OCI-LY3 (cell line): Measurements from ENCODE around the gene MYPN.
A peak's percentile ranks its signal among the peaks of the same experiment; 100 is the strongest.

ENCODE experiments used
- H2AFZ ChIP-seq: fragments of 200-600, 300-600 bp; shearing (Covaris generic); 2 replicates; pipeline ENCODE4 v1.6.0; 2014; ENCODE audit warnings: antibody characterized with exemption, low read depth, low read length
- H3K27ac ChIP-seq: fragments of 200-600, 300-600 bp; sonication (generic); 2 replicates; pipeline ENCODE4 v1.5.1; 2014; ENCODE audit warnings: mild to moderate bottlenecking, low read length, moderate library complexity, mixed read lengths
- H3K27me3 ChIP-seq: fragments of 200-600, 300-600 bp; sonication (generic); 2 replicates; pipeline ENCODE4 v1.6.1; 2014; ENCODE audit warnings: low read depth, low read length, mixed read lengths
- H3K36me3 ChIP-seq: fragments of 200-600, 300-600 bp; sonication (generic); replicated peaks from 2 replicates; pipeline ENCODE3; 2014; ENCODE audit warnings: low read depth, low read length, mixed read lengths
- H3K4me1 ChIP-seq: fragments of 300-600, 200-600 bp; sonication (generic); 2 replicates; pipeline ENCODE4 v1.6.1; 2014; ENCODE audit warnings: low read length, mixed read lengths
- H3K4me2 ChIP-seq: fragments of 200-600, 300-600 bp; sonication (generic); 2 replicates; pipeline ENCODE4 v1.6.1; 2014; ENCODE audit warnings: low read length, mixed read lengths
- H3K4me3 ChIP-seq: fragments of 300-600, 200-600 bp; sonication (generic); 2 replicates; pipeline ENCODE4 v1.5.1; 2014; ENCODE audit warnings: antibody characterized with exemption, mild to moderate bottlenecking, low read length, moderate library complexity
- H3K79me2 ChIP-seq: fragments of 300-600, 200-600 bp; shearing (Covaris generic); 2 replicates; pipeline ENCODE4 v1.6.1; 2014; ENCODE audit warnings: mild to moderate bottlenecking, low read length, mixed read lengths
- H3K9ac ChIP-seq: fragments of 300-600, 200-600 bp; shearing (Covaris generic); 2 replicates; pipeline ENCODE4 v1.6.0; 2014; ENCODE audit warnings: mild to moderate bottlenecking, low read length, moderate library complexity
- H3K9me3 ChIP-seq: fragments of 200-600, 300-600 bp; shearing (Covaris generic); 2 replicates; pipeline ENCODE4 v1.6.1; 2014; ENCODE audit warnings: low read length, mixed read lengths; ENCODE audit not compliant: insufficient read depth
- H4K20me1 ChIP-seq: fragments of 200-600, 300-600 bp; sonication (generic); 2 replicates; pipeline ENCODE4 v1.6.1; 2016; ENCODE audit warnings: low read length, mixed read lengths; ENCODE audit not compliant: insufficient read depth
- EZH2phosphoT487 ChIP-seq: fragments of 200-600 bp; shearing (Covaris generic); IDR thresholded peaks from 2 replicates; pipeline ENCODE4 v1.6.1; 2018; ENCODE audit warnings: antibody characterized with exemption, mixed run types, low read depth
- TF ChIP-seq, protein P1 (sequence below): fragments of 200-600, 300-600 bp; sonication (generic); IDR thresholded peaks from 2 replicates; pipeline ENCODE4 v1.5.1; 2014; ENCODE audit warnings: antibody characterized with exemption, low read length, low read depth

The MYPN gene

DNA sequence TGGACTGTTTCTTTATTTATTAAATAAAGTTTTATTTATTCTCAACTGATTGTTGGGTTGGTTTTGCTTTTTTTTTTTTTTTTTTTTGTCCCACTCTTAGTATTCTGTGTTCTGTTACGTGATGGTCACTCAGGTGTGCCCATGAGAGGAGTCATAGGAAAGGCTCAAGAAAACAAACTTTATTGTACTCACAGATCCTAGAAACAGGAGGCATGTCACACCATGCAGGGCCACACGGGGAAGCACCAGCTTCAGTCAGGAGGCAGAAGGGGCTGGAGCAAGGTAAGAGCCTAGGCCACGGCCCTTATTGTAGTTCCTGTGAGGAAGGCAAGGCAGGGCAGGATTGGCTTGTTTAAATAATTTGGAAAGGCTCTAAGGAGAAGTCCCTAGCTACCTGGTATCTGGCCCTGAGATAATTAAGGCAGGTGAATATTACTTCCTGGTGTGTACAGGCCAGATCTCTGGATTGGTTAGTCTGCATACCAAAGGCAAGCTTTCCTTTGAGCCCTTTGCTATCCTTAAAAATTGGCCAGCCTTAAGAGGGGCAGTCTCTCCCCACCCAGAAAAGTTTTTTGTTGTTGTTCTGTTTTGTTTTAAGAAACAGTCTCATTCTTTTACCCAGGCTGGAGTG is 114.4 kb downstream of the MYPN start:
- TF ChIP-seq EZH2phosphoT487, result no peak
- TF ChIP-seq, protein P1, sequence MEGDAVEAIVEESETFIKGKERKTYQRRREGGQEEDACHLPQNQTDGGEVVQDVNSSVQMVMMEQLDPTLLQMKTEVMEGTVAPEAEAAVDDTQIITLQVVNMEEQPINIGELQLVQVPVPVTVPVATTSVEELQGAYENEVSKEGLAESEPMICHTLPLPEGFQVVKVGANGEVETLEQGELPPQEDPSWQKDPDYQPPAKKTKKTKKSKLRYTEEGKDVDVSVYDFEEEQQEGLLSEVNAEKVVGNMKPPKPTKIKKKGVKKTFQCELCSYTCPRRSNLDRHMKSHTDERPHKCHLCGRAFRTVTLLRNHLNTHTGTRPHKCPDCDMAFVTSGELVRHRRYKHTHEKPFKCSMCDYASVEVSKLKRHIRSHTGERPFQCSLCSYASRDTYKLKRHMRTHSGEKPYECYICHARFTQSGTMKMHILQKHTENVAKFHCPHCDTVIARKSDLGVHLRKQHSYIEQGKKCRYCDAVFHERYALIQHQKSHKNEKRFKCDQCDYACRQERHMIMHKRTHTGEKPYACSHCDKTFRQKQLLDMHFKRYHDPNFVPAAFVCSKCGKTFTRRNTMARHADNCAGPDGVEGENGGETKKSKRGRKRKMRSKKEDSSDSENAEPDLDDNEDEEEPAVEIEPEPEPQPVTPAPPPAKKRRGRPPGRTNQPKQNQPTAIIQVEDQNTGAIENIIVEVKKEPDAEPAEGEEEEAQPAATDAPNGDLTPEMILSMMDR, result no peak
- H3K4me1 ChIP-seq, result peaks cover 5% of the 10 kb centered on the region; the same call in 1 of the 2 replicates
- no peak overlapping the region for H3K4me2 ChIP-seq
- H3K4me3 ChIP-seq, result no peak overlapping the region
- no peak overlapping the region for H3K9ac ChIP-seq
- H3K27me3 ChIP-seq, result no peaks in the 10 kb centered on the region
- no peaks in the 10 kb centered on the region for H3K36me3 ChIP-seq
- no peaks in the 10 kb centered on the region for H3K79me2 ChIP-seq
- H2AFZ ChIP-seq, result no peak overlapping the region
- H3K27ac ChIP-seq, result no peak overlapping the region
- H3K9me3 ChIP-seq, result no peaks in the 10 kb centered on the region
- no peaks in the 10 kb centered on the region for H4K20me1 ChIP-seq

DNA sequence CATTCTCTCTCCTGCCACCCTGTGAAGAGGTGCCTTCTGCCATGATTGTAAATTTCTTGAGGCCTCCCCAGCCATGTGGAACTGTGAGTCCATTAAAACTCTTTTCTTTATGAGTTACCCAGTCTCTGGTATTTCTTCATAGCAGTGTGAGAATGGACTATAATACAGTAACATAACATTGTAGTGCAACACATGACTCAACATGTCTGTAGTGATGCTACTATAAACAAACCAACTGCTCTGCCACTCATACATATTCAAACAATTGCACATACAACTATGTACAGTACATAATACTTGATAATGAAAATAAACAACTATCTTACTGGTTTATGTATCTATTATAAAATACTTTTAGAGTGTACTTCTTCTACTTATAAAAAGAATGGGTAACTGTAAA is 115.5 kb downstream of the MYPN start:
- Histone ChIP-seq H4K20me1 (no peaks in the 10 kb centered on the region), H3K27me3 (no peaks in the 10 kb centered on the region), H2AFZ (no peak overlapping the region), H3K4me2 (no peak overlapping the region), H3K4me1 (no peaks in the 10 kb centered on the region), H3K9ac (no peak overlapping the region), H3K4me3 (no peak overlapping the region), H3K36me3 (no peaks in the 10 kb centered on the region), H3K79me2 (no peaks in the 10 kb centered on the region), H3K9me3 (no peaks in the 10 kb centered on the region), H3K27ac (no peak overlapping the region)
- no peak for TF ChIP-seq EZH2phosphoT487
- TF ChIP-seq, protein P1, result no peak

DNA sequence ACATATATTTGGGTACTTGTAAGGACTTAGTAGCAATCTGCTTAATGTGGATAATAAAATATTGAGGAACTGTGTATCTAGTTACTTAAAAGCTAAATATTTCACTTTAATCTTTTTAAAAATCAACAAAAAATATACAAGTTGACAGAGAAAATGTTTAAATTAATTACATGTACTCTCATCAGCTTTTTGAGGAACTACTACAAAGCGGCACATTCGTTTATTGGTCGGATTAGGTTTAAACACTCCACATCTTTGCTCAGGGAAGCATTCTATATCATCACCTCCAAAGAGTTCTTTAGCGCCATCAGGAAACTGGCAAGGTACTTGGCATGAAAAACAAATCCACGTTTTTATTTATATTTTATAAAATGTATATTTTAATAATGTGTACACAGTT is 121.0 kb downstream of the MYPN start:
- H4K20me1 ChIP-seq, result no peaks in the 10 kb centered on the region
- no peak overlapping the region for H2AFZ ChIP-seq
- no peak overlapping the region for H3K4me3 ChIP-seq
- no peaks in the 10 kb centered on the region for H3K36me3 ChIP-seq
- no peaks in the 10 kb centered on the region for H3K9me3 ChIP-seq
- H3K27ac ChIP-seq, result no peak overlapping the region
- H3K4me2 ChIP-seq, result no peak overlapping the region
- TF ChIP-seq EZH2phosphoT487, result no peak
- TF ChIP-seq, protein P1, result no peak
- no peaks in the 10 kb centered on the region for H3K4me1 ChIP-seq
- H3K79me2 ChIP-seq, result no peaks in the 10 kb centered on the region
- 0 out of 2 replicates have a peak, but pooled peaks cover 11% of the 10 kb centered on the region for H3K27me3 ChIP-seq
- H3K9ac ChIP-seq, result no peak overlapping the region

DNA sequence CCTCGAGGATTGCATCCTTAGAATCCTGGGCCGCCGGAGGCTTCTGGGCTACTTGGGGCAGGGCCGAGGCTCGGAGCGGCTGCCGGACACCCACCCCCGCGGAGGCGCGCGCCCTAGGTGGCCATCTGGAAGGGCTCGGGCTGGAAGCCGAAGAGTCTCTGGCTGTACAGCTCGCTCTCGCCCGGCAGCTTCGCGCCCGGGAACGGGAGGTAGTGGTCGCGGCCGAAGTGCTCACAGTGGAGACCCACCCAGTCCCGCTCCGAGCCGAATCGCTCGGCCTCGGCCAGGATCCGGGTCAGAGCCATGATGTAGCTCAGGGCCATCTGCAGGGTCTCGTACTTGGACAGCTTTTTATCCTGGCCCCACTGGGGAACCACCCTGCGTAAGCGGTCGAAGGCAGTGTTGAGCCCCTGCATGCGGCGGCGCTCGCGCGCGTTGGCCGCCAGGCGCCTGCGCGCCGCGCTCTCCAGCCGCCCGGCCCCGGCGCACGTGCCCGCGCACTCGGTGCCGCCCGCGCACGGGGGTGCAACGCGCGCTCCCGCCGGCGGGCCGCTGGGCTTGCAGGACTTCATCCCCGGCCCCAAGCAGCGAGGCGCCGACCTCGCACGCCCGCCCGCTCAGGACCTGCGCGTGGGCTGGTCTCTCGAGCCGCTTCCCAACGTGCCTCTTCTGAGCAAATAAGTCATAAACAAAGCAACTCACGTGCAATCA is 122.0 kb downstream of the MYPN start:
- TF ChIP-seq, protein P1, result no peak
- TF ChIP-seq EZH2phosphoT487, result no peak
- Histone ChIP-seq H3K9ac (no peak overlapping the region), H3K27ac (no peak overlapping the region)

More for the DNA sequence above, 122.0 kb downstream of the MYPN start:
- H2AFZ ChIP-seq, result no peak overlapping the region
- no peaks in the 10 kb centered on the region for H3K79me2 ChIP-seq
- H3K4me3 ChIP-seq, result peak overlapping the region; percentile 52; the same call in 1 of the 2 replicates
- H3K4me1 ChIP-seq, result no peaks in the 10 kb centered on the region
- no peaks in the 10 kb centered on the region for H4K20me1 ChIP-seq
- no peaks in the 10 kb centered on the region for H3K9me3 ChIP-seq
- H3K36me3 ChIP-seq, result no peaks in the 10 kb centered on the region
- peak overlapping the region; percentile 34 for H3K4me2 ChIP-seq
- H3K27me3 ChIP-seq, result 0 out of 2 replicates have a peak, but pooled peaks cover 11% of the 10 kb centered on the region
